H54 (cell line): ENCODE measurements around the gene ARHGAP8.
"Not testable (repeated sequence)": the region's sequence is repeated elsewhere in the genome, so short reads cannot be mapped to it uniquely, and the experiment has no call there.

Experiments used
- DNase-seq: peaks from one replicate; pipeline ENCODE4 v3.0.0; 2011; ENCODE audit warnings: low spot score, mixed read lengths; ENCODE audit not compliant: insufficient read length
- FAIRE-seq: peaks from 3 replicates; lab custom pipeline; 2011; peaks lifted over from hg19 to GRCh38; lab: Jason Lieb, UNC
- POLR2A ChIP-seq: IDR thresholded peaks from 2 replicates; pipeline ENCODE4 v1.6.1; 2011; ENCODE audit warnings: low read depth, mild to moderate bottlenecking, low read length

Gene ARHGAP8

DNA sequence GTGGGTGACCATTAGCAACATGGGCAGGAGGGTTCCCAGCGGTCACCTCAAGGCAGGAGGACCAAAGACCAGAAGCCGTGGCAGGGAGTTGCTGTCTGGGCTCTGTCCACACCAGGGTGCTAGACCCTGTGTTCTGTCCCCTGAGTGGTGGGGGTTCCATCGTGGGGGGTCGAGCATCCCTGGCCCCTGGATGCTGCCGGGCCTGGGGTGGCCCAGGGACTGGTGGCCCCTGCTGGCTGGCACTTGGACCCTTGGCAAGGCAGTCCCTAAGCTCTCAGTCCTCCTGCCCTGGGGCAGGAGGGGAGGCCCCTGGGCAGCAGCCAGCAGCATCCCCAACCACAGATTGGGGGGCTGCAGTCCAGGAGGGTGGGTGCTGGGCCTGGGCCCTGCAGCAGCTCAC is 13.4 kb upstream of the ARHGAP8 start:
- TF ChIP-seq POLR2A: no peak
- FAIRE-seq (no peak), DNase-seq (no peak)

DNA sequence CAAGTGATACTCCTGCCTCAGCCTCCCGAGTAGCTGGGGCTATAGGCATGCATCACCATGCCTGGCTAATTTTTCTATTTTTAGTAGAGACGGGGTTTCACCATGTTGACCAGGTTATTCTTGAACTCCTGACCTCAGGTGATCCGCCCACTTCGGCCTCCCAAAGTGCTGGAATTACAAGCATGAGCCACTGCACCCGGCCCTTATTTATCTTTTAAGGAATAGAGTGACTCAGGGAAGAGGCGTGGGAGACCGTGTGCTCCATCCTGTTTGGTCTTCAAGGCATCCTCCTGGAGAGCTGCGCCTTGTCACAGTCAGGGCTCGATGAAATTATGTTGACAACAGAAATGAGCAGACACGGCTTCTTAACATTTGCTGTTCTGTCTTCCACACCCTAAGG is 12.7 kb upstream of the ARHGAP8 start:
- not testable (repeated sequence) for FAIRE-seq

DNA sequence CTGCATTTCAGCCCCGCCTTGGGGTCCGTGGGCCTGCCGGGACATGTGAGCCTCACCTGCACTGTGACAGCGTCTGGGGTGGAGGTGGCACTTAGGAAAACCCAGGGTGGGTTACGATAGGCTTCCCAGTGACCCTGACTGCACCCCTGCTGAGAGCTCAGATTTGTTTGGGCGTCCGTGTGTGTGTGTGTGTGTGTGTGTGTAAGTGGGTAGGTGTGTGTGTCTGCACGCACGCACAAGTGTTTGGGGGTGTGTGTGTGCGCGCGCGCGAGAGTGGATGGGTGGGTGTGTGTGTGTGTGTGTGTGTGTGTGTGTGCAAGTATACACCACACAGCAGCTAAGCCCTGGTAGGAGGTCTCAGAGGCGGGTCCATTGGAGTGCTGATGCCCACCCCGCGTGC is 12.1 kb upstream of the ARHGAP8 start:
- no peak for TF ChIP-seq POLR2A
- no peak for FAIRE-seq

More for the DNA sequence above, 12.7 kb upstream of the ARHGAP8 start:
- DNase-seq: peak; percentile 24

DNA sequence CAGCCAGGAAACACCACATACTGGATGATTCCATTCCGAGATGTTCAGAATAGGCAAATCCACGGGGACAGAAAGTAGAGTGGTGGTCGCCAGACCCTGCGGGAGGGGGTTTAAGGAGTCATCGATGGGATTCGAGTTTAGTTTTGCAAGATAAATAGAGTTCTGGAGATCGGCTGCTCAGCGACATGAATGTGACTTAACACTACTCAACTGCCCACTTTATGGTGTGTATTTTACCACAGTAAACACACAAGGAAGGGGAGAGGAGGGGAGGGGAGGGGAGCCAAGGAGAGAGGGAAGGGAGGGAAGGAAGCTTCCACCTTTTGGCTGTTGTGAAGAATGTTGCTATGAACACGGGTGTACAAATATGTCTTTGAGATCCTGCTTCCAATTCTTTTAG is 10.4 kb upstream of the ARHGAP8 start:
- DNase-seq (no peak), FAIRE-seq (no peak)
- TF ChIP-seq POLR2A: no peak

More for the DNA sequence above, 12.1 kb upstream of the ARHGAP8 start:
- no peak for DNase-seq

DNA sequence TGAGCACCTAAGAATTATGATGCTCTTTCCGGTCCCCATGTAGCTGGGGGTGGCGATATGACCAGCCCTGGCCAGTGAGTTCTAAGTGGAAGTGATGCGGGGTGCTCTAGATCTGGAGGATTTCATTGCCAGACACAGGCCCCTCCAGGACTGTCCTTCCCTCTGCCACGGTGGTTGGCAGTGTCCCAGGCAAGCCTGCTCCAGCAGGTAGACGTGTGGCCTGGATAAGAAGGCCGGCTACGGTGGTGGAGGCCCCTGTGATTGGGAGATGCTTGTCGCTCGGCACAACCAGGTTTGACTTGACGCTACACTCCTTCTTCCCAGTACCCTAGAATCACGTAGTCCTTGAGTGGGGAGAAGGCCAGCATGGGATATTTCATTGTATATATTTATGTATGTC is 9.1 kb upstream of the ARHGAP8 start:
- TF ChIP-seq POLR2A: no peak
- DNase-seq (no peak), FAIRE-seq (no peak)

DNA sequence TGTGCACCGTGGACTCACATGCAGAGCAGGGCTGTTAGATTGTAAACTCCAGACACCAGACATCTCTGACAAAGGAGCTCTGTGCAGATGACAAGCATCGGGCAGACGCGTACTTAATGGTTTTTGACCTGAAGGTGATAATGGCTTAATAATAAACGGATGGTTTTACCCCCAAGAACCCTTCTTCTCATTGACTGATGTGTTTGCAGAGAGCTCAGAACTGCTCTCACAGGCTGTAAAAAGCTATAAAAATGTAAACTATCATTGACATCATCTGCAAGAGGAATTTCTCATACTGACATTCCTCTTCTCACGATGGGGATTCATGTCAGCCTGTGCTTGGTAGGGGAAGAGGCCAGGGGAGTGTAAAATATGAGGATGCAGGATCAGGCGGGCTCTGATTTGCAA is 8.6 kb upstream of the ARHGAP8 start:
- TF ChIP-seq POLR2A: no peak
- DNase-seq (no peak), FAIRE-seq (no peak)

DNA sequence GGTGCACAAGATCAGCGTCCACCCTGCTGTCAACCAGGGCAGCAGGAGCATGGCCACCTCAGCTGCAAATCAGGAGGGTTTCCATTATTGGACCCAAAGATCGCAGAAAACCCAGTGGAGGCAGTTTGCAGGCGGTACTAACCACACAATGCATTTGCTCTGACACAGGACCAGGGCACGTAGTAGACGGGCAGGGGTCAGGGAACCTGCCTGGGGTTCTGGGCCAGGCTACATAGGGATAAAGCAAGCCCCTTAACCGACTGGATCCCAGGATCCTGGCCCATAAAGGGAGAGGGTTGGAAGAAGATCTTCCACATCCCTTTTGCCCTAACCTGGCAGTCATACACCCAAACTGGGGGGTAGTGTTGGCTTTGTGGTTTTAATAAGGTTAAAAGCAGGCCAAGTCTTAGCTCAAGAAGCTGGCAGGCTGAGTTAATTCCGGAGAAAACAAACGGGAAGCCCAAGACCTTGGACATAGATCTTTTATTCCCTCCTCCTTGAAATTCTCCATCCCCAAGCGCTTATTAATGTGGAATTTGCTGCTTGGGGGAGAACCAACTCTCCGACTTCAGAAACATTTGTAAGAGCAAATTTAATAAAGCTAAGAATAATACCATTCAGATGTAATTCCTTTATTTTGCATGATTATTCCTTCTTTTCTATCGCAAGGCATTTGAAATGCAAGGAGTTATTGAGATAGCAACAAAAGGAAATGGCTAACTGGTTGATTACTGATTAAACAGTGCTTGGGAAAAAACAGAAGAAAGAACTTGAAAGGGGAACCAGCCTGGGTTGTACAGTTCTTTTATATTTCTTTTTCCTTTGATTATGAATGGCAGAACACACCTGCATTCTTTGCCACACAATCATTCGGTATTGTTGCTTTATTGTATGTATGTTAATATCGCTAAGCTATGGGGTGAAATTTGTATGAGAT is 6.3 kb upstream of the ARHGAP8 start:
- FAIRE-seq: no peak
- DNase-seq: no peak
- no peak for TF ChIP-seq POLR2A

DNA sequence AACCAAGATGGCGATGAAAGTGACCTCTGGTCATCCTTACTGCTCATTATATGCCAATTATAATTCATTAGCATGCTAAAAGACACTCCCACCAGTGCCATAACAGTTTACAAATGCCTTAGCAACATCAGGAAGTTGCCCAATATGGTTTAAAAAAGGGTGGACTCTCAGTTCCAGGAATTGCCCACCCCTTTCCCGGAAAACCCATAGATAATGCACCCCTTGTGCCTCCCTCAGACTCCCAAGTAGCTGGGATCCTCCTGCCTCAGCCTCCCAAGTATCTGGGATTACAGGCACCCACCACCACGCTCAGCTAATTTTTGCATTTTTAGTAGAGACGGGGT is 4.6 kb upstream of the ARHGAP8 start:
- FAIRE-seq, DNase-seq: not testable (repeated sequence)

DNA sequence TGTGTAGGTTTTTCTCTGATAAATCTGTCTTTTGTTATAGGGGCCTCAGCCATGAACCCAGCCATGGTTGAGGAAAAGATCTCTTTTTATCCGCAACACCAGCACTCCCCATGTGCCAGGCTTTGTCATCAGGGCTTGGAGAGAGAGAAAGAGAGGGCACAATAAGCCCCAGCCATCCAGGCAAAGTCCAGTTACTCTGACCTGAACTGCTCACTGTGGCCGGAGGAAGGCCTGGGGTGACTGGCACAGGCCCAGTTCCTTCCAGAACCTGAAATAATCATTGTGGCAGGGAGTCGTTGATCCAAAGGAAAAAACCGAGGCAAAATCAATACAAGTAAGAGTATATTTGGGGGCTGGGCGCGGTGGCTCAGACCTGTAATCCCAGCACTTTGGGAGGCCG is 3.9 kb upstream of the ARHGAP8 start:
- no peak for TF ChIP-seq POLR2A
- no peak for DNase-seq
- no peak for FAIRE-seq

DNA sequence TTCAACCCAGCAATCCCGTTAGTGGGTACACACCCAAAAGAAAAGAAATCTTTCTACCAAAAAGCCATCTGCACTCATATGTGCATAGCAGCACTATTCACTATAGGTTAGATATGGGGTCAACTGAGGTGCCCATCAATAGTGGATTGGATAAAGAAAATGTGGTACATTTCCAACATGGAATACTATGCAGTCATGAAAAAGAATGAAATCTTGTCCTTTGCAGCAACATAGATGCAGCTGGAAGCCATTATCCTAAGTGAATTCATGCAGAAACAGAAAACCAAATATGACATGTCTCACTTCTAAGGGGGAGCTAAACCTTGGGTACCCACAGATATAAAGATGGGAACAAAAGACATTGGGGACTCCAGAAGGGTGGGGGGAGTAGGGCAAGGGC is 1.9 kb upstream of the ARHGAP8 start:
- TF ChIP-seq POLR2A: no peak
- FAIRE-seq: no peak
- DNase-seq: no peak

DNA sequence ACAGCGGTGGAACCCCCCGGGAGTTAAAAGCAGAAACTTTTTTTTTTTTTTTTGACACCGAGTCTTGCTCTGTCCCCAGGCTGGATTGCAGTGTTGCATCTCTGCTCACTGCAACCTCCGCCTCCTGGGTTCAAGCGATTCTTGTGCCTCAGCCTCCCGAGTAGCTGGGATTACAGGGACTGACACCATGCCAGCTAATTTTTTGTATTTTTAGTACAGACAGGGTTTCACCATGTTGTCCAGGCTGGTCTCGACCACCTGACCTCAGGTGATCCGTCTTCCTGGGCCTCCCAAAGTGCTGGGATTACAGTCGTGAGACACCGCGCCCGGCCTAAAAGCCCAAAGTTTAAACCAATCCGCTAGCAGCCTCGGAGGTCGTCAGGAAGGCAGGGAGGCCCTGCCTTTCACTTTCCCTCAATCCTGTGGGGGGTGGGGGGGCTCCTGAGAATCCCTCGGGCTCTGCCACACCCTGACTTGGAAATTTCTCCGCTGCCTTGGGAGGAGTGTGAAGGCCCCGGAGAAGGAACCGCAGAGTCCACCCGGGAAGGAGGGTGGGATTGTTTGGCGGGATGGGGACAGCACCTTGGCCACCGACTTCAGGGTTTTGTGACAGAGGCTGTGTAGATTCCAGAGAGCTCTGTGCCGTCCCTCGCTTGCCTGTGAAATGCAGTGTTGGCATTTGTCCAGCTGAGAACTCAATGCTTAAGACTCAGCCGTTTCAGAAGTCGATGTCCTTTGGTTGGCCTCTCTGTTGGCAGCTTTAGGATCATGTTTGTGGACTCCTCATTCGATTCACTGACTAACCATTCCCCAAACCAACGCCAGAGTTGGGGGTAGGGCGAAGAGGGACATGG is 1.0 kb downstream of the ARHGAP8 start:
- DNase-seq (no peak), FAIRE-seq (no peak)
- no peak for TF ChIP-seq POLR2A

DNA sequence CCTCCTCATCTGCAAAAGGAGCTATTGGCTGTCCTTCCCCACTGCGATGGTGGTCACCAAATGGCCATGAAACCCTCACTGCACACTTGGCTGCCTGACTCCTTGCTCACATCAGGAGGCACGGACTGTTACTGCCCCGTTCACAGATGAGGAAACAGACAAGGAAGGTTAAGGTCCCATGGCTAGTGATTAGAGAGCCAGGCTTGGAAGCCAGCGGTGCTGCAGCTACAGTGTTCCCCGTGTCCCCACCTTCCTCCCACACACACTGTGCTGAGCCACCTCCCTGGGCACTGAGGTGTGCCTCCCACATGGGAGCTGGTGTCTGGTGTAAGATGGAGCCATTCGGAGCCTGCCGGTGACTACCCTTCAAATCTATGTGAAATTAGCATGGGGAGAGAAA is 2.6 kb downstream of the ARHGAP8 start:
- DNase-seq: no peak
- FAIRE-seq: no peak
- no peak for TF ChIP-seq POLR2A

DNA sequence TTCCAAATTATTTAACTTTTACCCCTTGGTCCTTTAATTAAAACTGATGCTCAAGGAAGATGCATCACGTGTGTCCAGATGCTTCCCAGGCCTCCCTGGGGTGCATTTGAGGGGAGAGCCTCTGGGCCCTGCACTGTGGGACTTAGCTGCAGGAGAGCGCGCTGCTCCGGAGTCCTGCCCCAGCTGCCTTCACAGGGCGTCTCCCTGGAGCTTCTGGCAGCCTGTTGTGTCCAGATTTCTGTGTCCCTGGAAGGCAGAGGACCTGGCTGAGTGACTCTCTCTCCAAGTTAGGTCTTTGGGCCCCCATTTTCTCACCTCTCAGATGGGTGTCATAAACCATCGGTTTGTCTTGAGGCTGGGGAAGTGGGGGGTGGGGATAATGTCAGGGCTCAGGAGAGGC is 3.0 kb downstream of the ARHGAP8 start:
- TF ChIP-seq POLR2A: no peak
- DNase-seq (no peak), FAIRE-seq (no peak)

DNA sequence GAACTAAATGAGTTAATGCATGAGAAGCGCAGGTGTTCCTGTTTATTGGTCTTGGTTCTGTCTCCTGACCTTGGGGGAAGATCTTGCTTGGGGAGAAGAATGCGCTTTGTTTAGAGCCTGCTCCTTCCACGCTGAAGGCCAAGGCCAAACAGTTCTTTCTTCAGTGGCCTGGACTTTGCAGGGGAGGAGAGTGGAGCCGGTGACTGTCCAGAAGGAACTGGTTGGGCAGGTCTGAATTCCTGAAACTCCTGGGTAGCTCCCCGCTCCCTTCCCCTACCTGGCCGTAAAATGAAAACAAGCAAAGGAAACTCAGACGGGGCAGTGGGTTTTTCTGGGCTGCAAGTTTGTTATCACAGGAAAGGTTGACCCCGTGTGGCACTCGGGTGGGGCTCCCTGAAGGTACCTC is 3.6 kb downstream of the ARHGAP8 start:
- DNase-seq: no peak
- TF ChIP-seq POLR2A: no peak
- no peak for FAIRE-seq

DNA sequence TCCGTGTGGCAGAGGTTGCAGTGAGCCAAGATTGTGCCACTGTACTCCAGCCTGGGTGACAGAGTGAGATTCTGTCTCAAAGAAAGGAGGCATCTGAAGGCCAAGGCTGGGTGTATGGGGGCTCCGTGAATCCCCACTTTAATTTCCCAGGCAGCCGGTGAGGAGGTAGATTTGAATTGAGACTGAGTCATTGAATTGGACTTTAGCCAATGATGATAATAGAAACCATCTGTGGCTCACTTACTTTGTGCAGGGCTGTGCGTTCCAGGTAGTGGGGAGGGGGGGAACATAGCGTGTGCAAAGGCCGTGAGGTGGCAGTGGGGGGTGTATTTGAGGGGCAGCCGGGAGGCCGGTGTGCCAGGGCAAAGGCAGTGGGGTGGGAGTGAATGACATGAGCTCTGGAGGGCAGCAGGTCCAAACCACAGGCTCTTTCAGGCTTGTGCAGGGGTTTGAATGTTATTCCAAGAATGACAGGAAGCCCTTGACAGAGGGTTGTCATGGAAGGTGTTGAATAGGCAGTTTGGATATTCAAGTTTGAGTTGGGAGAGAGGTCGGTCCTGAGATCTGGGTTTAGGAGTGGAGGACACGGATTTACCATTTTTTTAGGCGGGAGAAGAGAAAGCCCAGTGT is 6.1 kb downstream of the ARHGAP8 start:
- FAIRE-seq (no peak), DNase-seq (no peak)

More for the DNA sequence above, 6.1 kb downstream of the ARHGAP8 start:
- TF ChIP-seq POLR2A: no peak
